Mesodermal cell (in vitro differentiated cells): Measurements from ENCODE around the gene HERC5. TPM values are rescaled to one million over a fixed set of nuclear protein-coding genes. Genes with fewer than 3 reads are reported as not detected.

ENCODE experiments used
- H3K27ac ChIP-seq: 2 replicates; pipeline ENCODE4 v1.7.0; 2013; ENCODE audit warnings: mild to moderate bottlenecking, low read depth, low read length, moderate library complexity; ENCODE audit not compliant: severe bottlenecking
- H3K36me3 ChIP-seq: 2 replicates; pipeline ENCODE4 v1.7.1; 2013; ENCODE audit warnings: mild to moderate bottlenecking, low read length, moderate library complexity; ENCODE audit not compliant: control insufficient read depth, insufficient read depth
- H3K4me1 ChIP-seq: one replicate; pipeline ENCODE4 v1.7.1; 2013; ENCODE audit warnings: mild to moderate bottlenecking, low read length; ENCODE audit not compliant: insufficient read depth, control insufficient read depth, poor library complexity, severe bottlenecking
- H3K4me3 ChIP-seq: 2 replicates; pipeline ENCODE4 v1.7.0; 2013; ENCODE audit warnings: low read length, control low read depth, mild to moderate bottlenecking; ENCODE audit not compliant: insufficient read depth, poor library complexity, severe bottlenecking; ENCODE audit errors: extremely low read depth
- H3K9me3 ChIP-seq: 2 replicates; pipeline ENCODE4 v1.7.1; 2013; ENCODE audit warnings: mild to moderate bottlenecking, low read length, moderate library complexity; ENCODE audit not compliant: control insufficient read depth
- WGBS, 2 experiments: methylation state at CpG; one replicate each; pipeline ENCODE4 v1.1.5; 2013; ENCODE audit warnings: missing lambda C conversion rate in 2 of 2; ENCODE audit not compliant: insufficient coverage in 2 of 2; 5-methylcytosine and 5-hydroxymethylcytosine counted together
- polyA plus RNA-seq, 2 experiments: library from polyadenylated mRNA; stranded (reverse); fragments of 50-300 nt; gene quantifications; one replicate each; pipeline ENCODE4 v1.2.3, GENCODE V29; 2013

HERC5 gene
- polyA plus RNA-seq (2013, experiment 1 of 2): 4.8 TPM
- polyA plus RNA-seq (2013, experiment 2 of 2): 5.0 TPM

DNA sequence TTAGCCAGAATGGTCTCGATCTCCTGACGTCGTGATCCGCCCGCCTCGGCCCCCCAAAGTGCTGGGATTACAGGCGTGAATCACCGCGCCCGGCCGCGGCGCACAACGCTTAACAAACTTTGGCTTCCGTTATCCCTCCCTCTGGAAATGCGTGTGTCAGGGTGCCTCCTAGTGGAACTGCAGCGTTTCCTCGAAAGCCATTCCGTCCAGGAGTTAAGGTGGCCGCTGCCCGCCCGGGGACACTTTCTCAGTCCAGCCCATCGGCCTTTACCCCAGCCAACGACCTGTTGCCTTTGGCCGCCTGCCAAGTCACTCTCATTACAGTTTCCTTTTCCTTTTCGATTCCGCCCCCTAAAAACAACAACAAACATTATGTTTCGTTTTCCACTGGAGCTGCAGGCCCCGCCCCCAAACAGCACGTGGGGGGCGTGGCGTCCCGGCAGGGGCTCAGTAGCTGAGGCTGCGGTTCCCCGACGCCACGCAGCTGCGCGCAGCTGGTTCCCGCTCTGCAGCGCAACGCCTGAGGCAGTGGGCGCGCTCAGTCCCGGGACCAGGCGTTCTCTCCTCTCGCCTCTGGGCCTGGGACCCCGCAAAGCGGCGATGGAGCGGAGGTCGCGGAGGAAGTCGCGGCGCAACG, at the start of gene HERC5:
TSS of gene HERC5 (plus strand) at position 450 of the 637 bp plus-strand sequence. CDS start at position 601, 151 bp downstream.
- no peaks in the 10 kb centered on the region for H3K36me3 ChIP-seq
- H3K27ac ChIP-seq: peak within 1 kb of the TSS; percentile 51
- H3K4me1 ChIP-seq: no peaks in the 10 kb centered on the region
- peak within 1 kb of the TSS; percentile 45 for H3K4me3 ChIP-seq
- no peaks in the 10 kb centered on the region for H3K9me3 ChIP-seq
- WGBS, 2 experiments: 1 to 3% methylated on average over 43 to 56 of the region's 57 CpGs

GRCh38 chr4:88409206-88409605, 47.7 kb upstream of the HERC5 start:
- Histone ChIP-seq H3K9me3 (no peaks in the 10 kb centered on the region), H3K4me1 (no peaks in the 10 kb centered on the region), H3K27ac (no peak overlapping the region), H3K36me3 (no peaks in the 10 kb centered on the region), H3K4me3 (no peak overlapping the region)
- no CpG with 5 or more reads among the region's 2 CpGs for WGBS, 2 experiments

GRCh38 chr4:88409789-88410188, 47.1 kb upstream of the HERC5 start:
- no peaks in the 10 kb centered on the region for H3K9me3 ChIP-seq
- WGBS, 2 experiments: no CpG with 5 or more reads among the region's 1 CpG
- H3K4me3 ChIP-seq: no peak overlapping the region
- H3K4me1 ChIP-seq: no peaks in the 10 kb centered on the region
- H3K27ac ChIP-seq: no peak overlapping the region
- no peaks in the 10 kb centered on the region for H3K36me3 ChIP-seq

DNA sequence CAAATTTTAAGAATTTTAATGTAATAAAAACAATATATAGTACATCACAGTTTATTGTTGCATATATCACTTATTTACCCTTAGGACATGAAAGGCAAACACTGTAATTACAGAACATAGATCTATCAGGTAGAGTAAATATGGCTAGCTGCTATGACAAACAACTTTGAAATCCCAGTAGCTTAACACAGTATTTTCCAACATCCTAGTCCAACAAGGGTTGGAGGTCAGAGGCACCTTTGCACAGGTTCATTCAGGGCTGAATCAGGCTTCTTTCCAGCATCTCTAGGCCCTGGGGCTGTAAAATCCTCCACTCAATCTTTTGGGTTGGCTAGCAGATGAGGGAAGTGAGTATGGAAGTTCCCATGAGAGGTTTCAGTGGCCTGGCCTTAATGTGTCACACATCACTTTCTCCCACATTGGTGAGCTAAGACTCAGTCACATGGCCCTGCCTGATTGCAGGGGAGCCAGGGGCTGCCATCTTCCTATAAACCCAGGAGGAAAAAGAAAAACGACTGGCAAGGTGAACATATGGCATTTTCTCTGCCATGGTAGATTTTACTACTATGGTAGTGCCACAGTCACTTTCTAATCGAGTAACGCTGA, 45.3 kb upstream of the HERC5 start:
- H3K4me3 ChIP-seq: no peak overlapping the region
- H3K27ac ChIP-seq: no peak overlapping the region
- no peaks in the 10 kb centered on the region for H3K4me1 ChIP-seq
- no peaks in the 10 kb centered on the region for H3K9me3 ChIP-seq
- WGBS, 2 experiments: 93% methylated on average over 2 of the region's 3 CpGs; no CpG with 5 or more reads in 1 of the 2 experiments
- no peaks in the 10 kb centered on the region for H3K36me3 ChIP-seq

GRCh38 chr4:88413801-88414200, 43.1 kb upstream of the HERC5 start:
- no peak overlapping the region for H3K27ac ChIP-seq
- H3K9me3 ChIP-seq: no peaks in the 10 kb centered on the region
- no peak overlapping the region for H3K4me3 ChIP-seq
- WGBS, 2 experiments: 33 to 80% methylated on average over 1 of the region's 1 CpG
- no peaks in the 10 kb centered on the region for H3K36me3 ChIP-seq
- no peaks in the 10 kb centered on the region for H3K4me1 ChIP-seq

DNA sequence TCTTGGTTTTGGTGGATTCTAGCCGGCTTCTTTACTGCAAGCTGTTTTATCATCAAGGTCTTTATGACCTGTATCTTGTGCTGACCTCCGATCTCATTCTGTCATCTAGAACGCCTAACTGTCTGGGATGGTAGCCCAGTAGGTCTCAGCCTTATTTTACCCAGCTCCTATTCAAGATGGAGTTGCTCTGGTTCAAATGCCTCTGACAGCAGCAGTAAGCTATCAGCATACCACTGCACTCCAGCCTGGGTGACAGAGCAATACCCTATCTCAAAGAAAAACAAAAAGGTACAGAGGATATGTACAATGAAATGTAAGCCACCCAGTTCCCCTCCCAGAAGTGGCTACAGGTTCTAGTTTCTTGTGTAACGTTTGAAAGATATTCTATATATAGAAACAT, 42.2 kb upstream of the HERC5 start:
- no peaks in the 10 kb centered on the region for H3K9me3 ChIP-seq
- H3K27ac ChIP-seq: no peak overlapping the region
- H3K4me3 ChIP-seq: no peak overlapping the region
- WGBS, 2 experiments: 93 to 98% methylated on average over 3 of the region's 4 CpGs
- no peaks in the 10 kb centered on the region for H3K36me3 ChIP-seq
- no peaks in the 10 kb centered on the region for H3K4me1 ChIP-seq

GRCh38 chr4:88415982-88416381, 40.9 kb upstream of the HERC5 start:
- 100% methylated on average over 1 of the region's 2 CpGs; no CpG with 5 or more reads in 1 of the 2 experiments for WGBS, 2 experiments
- Histone ChIP-seq H3K4me3 (no peak overlapping the region), H3K36me3 (no peaks in the 10 kb centered on the region), H3K9me3 (no peaks in the 10 kb centered on the region), H3K27ac (no peak overlapping the region), H3K4me1 (no peaks in the 10 kb centered on the region)

- Histone ChIP-seq H3K4me1 (no peaks in the 10 kb centered on the region), H3K27ac (no peak overlapping the region), H3K36me3 (no peaks in the 10 kb centered on the region), H3K9me3 (no peaks in the 10 kb centered on the region), H3K4me3 (no peak overlapping the region)
- 93 to 100% methylated on average over 2 to 3 of the region's 3 CpGs for WGBS, 2 experiments
Observed at GRCh38 chr4:88418411-88418810, 38.5 kb upstream of the HERC5 start.

- Histone ChIP-seq H3K9me3 (no peaks in the 10 kb centered on the region), H3K36me3 (no peaks in the 10 kb centered on the region), H3K4me1 (no peaks in the 10 kb centered on the region), H3K4me3 (no peak overlapping the region), H3K27ac (no peak overlapping the region)
- WGBS, 2 experiments: 100% methylated on average over 1 of the region's 5 CpGs; no CpG with 5 or more reads in 1 of the 2 experiments
Observed at GRCh38 chr4:88419874-88420273, 37.0 kb upstream of the HERC5 start.

DNA sequence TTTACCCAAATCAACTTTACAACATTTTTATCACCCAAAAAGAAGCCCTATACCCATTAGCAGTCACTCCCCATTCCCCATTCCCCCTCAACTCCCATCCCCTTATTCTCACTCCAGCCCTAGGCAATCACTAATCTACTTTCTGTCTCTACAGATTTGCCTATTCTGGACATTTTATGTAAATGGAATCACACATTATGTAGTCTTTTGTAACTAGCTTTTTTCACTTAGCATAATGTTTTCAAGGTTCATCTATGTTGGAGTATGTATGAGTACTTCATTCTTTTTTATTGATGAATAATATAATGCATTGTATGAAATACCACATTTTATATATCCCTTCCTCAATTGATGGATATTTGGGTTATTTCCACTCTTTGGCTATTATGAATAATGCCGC, 36.1 kb upstream of the HERC5 start:
- Histone ChIP-seq H3K27ac (no peak overlapping the region), H3K9me3 (no peaks in the 10 kb centered on the region), H3K36me3 (no peaks in the 10 kb centered on the region), H3K4me1 (no peaks in the 10 kb centered on the region), H3K4me3 (no peak overlapping the region)
- no CpG with 5 or more reads among the region's 1 CpG for WGBS, 2 experiments

DNA sequence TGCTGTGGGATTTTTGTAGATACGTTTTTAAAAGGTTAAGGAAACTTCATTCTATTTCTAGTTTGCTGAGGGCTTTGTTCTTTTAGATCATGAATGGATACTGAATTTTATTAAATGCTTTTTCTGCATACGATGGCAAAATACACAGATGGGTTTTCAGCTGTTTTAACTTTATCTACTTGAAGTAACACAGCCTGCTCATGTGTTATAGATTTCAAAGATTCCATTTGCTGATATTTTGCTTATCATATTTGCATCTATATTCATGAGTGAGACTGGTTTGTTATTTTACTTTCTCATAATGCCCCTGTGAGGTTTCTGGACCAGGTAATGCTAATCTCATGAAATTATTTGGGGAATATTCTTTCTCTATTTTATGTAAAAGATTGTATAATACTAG, 34.5 kb upstream of the HERC5 start:
- no peaks in the 10 kb centered on the region for H3K4me1 ChIP-seq
- H3K36me3 ChIP-seq: no peaks in the 10 kb centered on the region
- H3K9me3 ChIP-seq: no peaks in the 10 kb centered on the region
- H3K4me3 ChIP-seq: no peak overlapping the region
- H3K27ac ChIP-seq: no peak overlapping the region
- no CpG with 5 or more reads among the region's 2 CpGs for WGBS, 2 experiments
